Esophagus squamous epithelium (tissue), 5 donors: ENCODE results near the gene TNIP1. TPM values are rescaled to one million over a fixed set of nuclear protein-coding genes. Genes with fewer than 3 reads are reported as not detected.
A peak's percentile ranks its signal among the peaks of the same experiment; 100 is the strongest.

Source experiments
- DNase-seq: peaks from one replicate; lab custom pipeline; 2025; lab: John Stamatoyannopoulos, UW
- H3K27ac ChIP-seq, 4 donors: fragments of 200-600 bp; sonication (generic); one replicate each; pipeline ENCODE4 v1.5.1; 2016 to 2019; ENCODE audit warnings: mild to moderate bottlenecking in 1 of 4
- H3K27me3 ChIP-seq, 4 donors: fragments of 200-600 bp; sonication (generic); 1 replicate in 3 of 4; 2 replicates in 1 of 4; pipeline versions ENCODE4 v1.5.1 to v1.6.0; 2017 to 2021; ENCODE audit warnings: antibody characterized with exemption in 1 of 4
- H3K36me3 ChIP-seq, 3 donors: fragments of 200-600 bp; sonication (generic); one replicate each; pipeline ENCODE4 v1.5.1; 2016 to 2019
- H3K4me1 ChIP-seq, 3 donors: fragments of 200-600 bp; sonication (generic); one replicate each; pipeline ENCODE4 v1.5.1; 2017 to 2019
- H3K4me3 ChIP-seq, 4 donors: fragments of 200-600 bp; sonication (generic); 1 replicate in 3 of 4; 2 replicates in 1 of 4; pipeline ENCODE4 v1.5.1; 2016 to 2019; ENCODE audit warnings: mild to moderate bottlenecking in 2 of 4, moderate library complexity in 1 of 4
- H3K9me3 ChIP-seq, 3 donors: fragments of 200-600 bp; sonication (generic); one replicate each; pipeline ENCODE4 v1.5.1; 2016 to 2019
- POLR2A ChIP-seq, 4 donors: fragments of 450-650 bp; IDR thresholded peaks; one replicate each; pipeline ENCODE4 v1.6.1; 2017; ENCODE audit warnings: antibody characterized with exemption in 4 of 4, mild to moderate bottlenecking in 4 of 4, moderate library complexity in 3 of 4
- WGBS, 2 donors: methylation state at CpG; one replicate each; pipeline ENCODE4 v1.1.5; 2018; 5-methylcytosine and 5-hydroxymethylcytosine counted together
- intact Hi-C: fragments of 100-400 bp; cut with DNase I; formaldehyde crosslinking; loops from one replicate; pipeline ENCODE4 v1.15.0; 2022
- total RNA-seq, 4 donors: library from RNA; depleted of rRNA; stranded (reverse); fragments of >200 nt; gene quantifications; one replicate each; pipeline ENCODE4 v1.1.0, GENCODE V29; 2016
- TF ChIP-seq, protein P1 (sequence below), 6 experiments: fragments of 450-650 bp in 4 of 6; fragments of 200-600 bp in 2 of 6; sonication (generic) in 2 of 6; IDR thresholded peaks; one replicate each; pipeline ENCODE4 v1.5.1; 2016 to 2019; ENCODE audit warnings: antibody characterized with exemption in 6 of 6, mild to moderate bottlenecking in 4 of 6, moderate library complexity in 4 of 6
- donor health status: DM: yes; HTN: yes; CAD: no.

Gene TNIP1
- total RNA-seq, 4 donors from 2014 or later, result 55.5 to 109 (median 95.4) TPM

DNA sequence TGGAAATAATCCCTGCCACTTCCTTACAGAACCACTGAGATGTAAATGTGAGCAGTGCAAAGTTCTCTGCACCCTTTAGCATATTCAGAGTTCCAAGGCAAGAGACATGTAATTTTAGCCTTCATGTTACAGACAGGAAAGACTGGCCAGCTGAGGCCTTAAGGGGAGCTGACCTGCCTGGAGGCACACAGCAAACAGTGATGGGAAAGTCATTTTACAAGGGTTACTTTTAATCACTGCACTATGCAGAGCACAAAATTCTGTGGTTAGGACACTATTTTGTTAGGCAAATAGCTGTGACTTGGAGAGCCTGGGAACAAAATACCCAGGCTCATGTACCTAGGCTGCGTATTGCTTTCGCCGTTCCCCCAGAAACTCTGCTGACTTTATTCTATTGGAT is 30.2 kb upstream of the TNIP1 start:
- no peak overlapping the region for H3K27ac ChIP-seq
- no peaks in the 10 kb centered on the region for H3K27me3 ChIP-seq
- no peaks in the 10 kb centered on the region for H3K9me3 ChIP-seq
- no peak for DNase-seq
- no peak overlapping the region for H3K4me3 ChIP-seq
- TF ChIP-seq POLR2A (IDR thresholded peaks at IDR 0.05), result no peak
- TF ChIP-seq, protein P1, sequence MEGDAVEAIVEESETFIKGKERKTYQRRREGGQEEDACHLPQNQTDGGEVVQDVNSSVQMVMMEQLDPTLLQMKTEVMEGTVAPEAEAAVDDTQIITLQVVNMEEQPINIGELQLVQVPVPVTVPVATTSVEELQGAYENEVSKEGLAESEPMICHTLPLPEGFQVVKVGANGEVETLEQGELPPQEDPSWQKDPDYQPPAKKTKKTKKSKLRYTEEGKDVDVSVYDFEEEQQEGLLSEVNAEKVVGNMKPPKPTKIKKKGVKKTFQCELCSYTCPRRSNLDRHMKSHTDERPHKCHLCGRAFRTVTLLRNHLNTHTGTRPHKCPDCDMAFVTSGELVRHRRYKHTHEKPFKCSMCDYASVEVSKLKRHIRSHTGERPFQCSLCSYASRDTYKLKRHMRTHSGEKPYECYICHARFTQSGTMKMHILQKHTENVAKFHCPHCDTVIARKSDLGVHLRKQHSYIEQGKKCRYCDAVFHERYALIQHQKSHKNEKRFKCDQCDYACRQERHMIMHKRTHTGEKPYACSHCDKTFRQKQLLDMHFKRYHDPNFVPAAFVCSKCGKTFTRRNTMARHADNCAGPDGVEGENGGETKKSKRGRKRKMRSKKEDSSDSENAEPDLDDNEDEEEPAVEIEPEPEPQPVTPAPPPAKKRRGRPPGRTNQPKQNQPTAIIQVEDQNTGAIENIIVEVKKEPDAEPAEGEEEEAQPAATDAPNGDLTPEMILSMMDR (IDR thresholded peaks at IDR 0.05), result no peak
- WGBS, 2 donors, result 92% methylated on average over 3 of the region's 3 CpGs
- H3K36me3 ChIP-seq, result peaks cover 0 to 61% (median 0%) of the 10 kb centered on the region in 3 donors
- intact Hi-C loops, result loop anchor here (5.0 kb wide), 1 partner anchor 109 kb away; no protein-coding TSS in a partner anchor
- peaks cover 0 to 46% (median 17%) of the 10 kb centered on the region in 3 donors for H3K4me1 ChIP-seq

- Histone ChIP-seq H3K36me3 (peaks cover 0 to 63% (median 0%) of the 10 kb centered on the region in 3 donors), H3K27me3 (no peaks in the 10 kb centered on the region), H3K27ac (no peak overlapping the region), H3K4me3 (no peak overlapping the region), H3K4me1 (peaks cover 0 to 50% (median 19%) of the 10 kb centered on the region in 3 donors), H3K9me3 (no peaks in the 10 kb centered on the region)
- intact Hi-C loops, result loop anchor here (5.0 kb wide), 1 partner anchor 108 kb away; no protein-coding TSS in a partner anchor
- WGBS, 2 donors, result 88% methylated on average over 10 to 11 of the region's 11 CpGs
- DNase-seq, result no peak
- TF ChIP-seq, protein P1 (IDR thresholded peaks at IDR 0.05), result no peak
- TF ChIP-seq POLR2A (IDR thresholded peaks at IDR 0.05), result no peak
These were observed 29.4 kb upstream of the TNIP1 start for GRCh38 chr5:151110122-151110681.

GRCh38 chr5:151108566-151108965 is 27.7 kb upstream of the TNIP1 start:
- WGBS, 2 donors, result 59 to 90% methylated on average over 2 to 7 of the region's 8 CpGs
- Histone ChIP-seq H3K9me3 (no peaks in the 10 kb centered on the region), H3K36me3 (peaks cover 0 to 74% (median 0%) of the 10 kb centered on the region in 3 donors), H3K4me3 (no peak overlapping the region), H3K27ac (peak overlapping the region; percentile 20 to 82 (median 66)), H3K27me3 (no peaks in the 10 kb centered on the region), H3K4me1 (peaks cover 0 to 46% (median 26%) of the 10 kb centered on the region in 3 donors)
- no peak for TF ChIP-seq POLR2A (IDR thresholded peaks at IDR 0.05)
- TF ChIP-seq, protein P1 (IDR thresholded peaks at IDR 0.05), result no peak
- intact Hi-C loops, result no loop called here
- DNase-seq, result no peak

DNA sequence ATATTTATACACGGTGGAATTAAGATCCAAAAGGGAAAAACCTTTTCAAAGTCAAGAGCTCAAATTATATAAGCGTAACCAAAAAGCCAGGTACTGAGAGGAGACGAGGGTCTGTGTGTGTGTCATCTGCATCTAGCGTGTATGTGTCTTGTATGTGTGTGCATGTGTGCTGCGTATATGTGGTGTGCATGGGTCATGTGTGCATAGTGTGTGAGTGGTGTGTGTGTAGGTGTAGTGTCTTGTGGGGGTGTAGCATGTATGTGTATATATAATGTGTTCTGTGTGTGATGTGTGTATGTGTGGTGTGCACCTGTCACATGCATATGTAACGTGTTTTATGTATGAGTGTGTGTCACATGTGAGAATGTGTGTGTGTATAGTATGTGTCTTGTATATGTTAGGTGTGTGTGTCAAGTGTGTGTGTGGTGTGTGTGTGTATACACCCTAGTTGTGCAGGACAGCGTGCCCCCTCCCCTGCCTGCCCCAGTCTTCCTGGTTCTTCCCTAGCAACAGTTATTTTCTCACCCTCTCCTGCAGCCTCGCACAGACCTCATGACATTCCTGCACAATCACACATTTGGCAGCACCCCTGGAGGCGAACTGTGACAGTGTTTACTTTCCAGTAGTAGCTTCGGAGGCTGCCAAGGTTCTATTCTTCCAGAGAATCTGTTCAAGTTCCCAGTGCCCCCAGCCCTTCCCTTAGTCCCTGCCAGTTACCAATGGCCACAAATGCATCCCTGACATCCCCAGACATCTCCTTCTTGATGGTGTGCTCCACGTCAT is 27.1 kb upstream of the TNIP1 start:
- Histone ChIP-seq H3K9me3 (no peaks in the 10 kb centered on the region), H3K36me3 (peaks cover 0 to 72% (median 0%) of the 10 kb centered on the region in 3 donors), H3K4me1 (peaks cover 0 to 46% (median 26%) of the 10 kb centered on the region in 3 donors), H3K4me3 (no peak overlapping the region), H3K27me3 (no peaks in the 10 kb centered on the region), H3K27ac (peak overlapping the region; percentile 20 to 82 (median 66))
- intact Hi-C loops, result no loop called here
- WGBS, 2 donors, result 61% methylated on average over 10 to 11 of the region's 11 CpGs
- TF ChIP-seq POLR2A (IDR thresholded peaks at IDR 0.05), result no peak
- TF ChIP-seq, protein P1 (IDR thresholded peaks at IDR 0.05), result peak in 4 of 6 experiments; percentile 9 to 16 (median 12)
- no peak for DNase-seq

DNA sequence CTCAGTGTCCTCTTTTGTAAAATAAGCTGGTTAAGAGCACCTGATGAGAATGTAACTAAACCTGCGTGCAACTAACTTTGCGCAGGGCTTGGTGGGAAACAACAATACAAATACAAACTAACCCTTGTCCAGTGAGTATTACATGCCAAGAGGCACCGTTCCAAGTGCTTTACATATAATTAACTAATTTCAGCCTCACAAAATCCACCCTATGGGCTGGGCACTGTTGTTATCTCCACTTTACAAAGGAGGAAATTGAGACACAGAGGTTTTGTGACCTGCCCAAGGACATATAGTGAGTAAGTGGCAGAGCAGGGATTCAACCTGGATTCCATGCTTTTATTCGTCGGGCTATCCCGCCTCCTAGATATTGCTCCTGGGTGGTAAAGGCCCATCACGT is 26.2 kb upstream of the TNIP1 start:
- no peak overlapping the region for H3K4me3 ChIP-seq
- DNase-seq, result no peak
- TF ChIP-seq POLR2A (IDR thresholded peaks at IDR 0.05), result no peak
- TF ChIP-seq, protein P1 (IDR thresholded peaks at IDR 0.05), result no peak
- H3K27me3 ChIP-seq, result no peaks in the 10 kb centered on the region
- H3K4me1 ChIP-seq, result peaks cover 0 to 46% (median 26%) of the 10 kb centered on the region in 3 donors
- peak overlapping the region in 2 of 4 donors; percentile 21 to 29 for H3K27ac ChIP-seq
- intact Hi-C loops, result no loop called here
- H3K36me3 ChIP-seq, result peaks cover 0 to 67% (median 0%) of the 10 kb centered on the region in 3 donors
- 85 to 86% methylated on average over 4 to 7 of the region's 7 CpGs for WGBS, 2 donors
- H3K9me3 ChIP-seq, result no peaks in the 10 kb centered on the region
